CD14-positive monocyte (primary cell): ENCODE data around the gene SPG7. TPM values are rescaled to one million over a fixed set of nuclear protein-coding genes. Genes with fewer than 3 reads are reported as not detected.

Experiments
- DNase-seq, 3 donors: peaks; one replicate each; pipeline ENCODE4 v3.0.0-alpha.2; 2011 to 2022
- H2AFZ ChIP-seq: 2 replicates; pipeline ENCODE4 v1.6.0; 2012; ENCODE audit warnings: mild to moderate bottlenecking, low read depth, low read length, inconsistent platforms; ENCODE audit not compliant: insufficient read depth, poor library complexity, severe bottlenecking
- H3K27ac ChIP-seq, 2 donors: 1 replicate in 1 of 2; 2 replicates in 1 of 2; pipeline ENCODE4 v1.5.1; 2012 to 2013; ENCODE audit warnings: low read length in 2 of 2, control low read depth in 1 of 2, inconsistent platforms in 1 of 2, low read depth in 1 of 2, mild to moderate bottlenecking in 1 of 2
- H3K27me3 ChIP-seq, 2 donors: one replicate each; pipeline versions ENCODE4 v1.6.0 to v1.6.1; 2011 to 2013; ENCODE audit warnings: low read length in 2 of 2; ENCODE audit not compliant: control insufficient read depth in 2 of 2, insufficient read depth in 2 of 2
- H3K36me3 ChIP-seq, 2 donors: replicated peaks in 1 of 2; 1 replicate in 1 of 2; 2 replicates in 1 of 2; pipeline versions ENCODE4 v1.5.1 to v1.6.1; 2012 to 2013; ENCODE audit warnings: low read length in 2 of 2, control low read depth in 1 of 2, inconsistent platforms in 1 of 2, mild to moderate bottlenecking in 1 of 2; ENCODE audit not compliant: insufficient read depth in 2 of 2, control insufficient read depth in 1 of 2
- H3K4me1 ChIP-seq, 2 donors: 1 replicate in 1 of 2; 2 replicates in 1 of 2; pipeline versions ENCODE4 v1.5.1 to v1.6.1; 2012 to 2013; ENCODE audit warnings: low read length in 2 of 2, control low read depth in 1 of 2, inconsistent platforms in 1 of 2, mild to moderate bottlenecking in 1 of 2, moderate library complexity in 1 of 2; ENCODE audit not compliant: insufficient read depth in 2 of 2, control insufficient read depth in 1 of 2
- H3K4me2 ChIP-seq: replicated peaks from 2 replicates; pipeline ENCODE3; 2012; ENCODE audit warnings: low read length, moderate library complexity, mild to moderate bottlenecking; ENCODE audit not compliant: poor library complexity, severe bottlenecking; ENCODE audit errors: extremely low read depth
- H3K4me3 ChIP-seq, 3 experiments: fragments of 200-600 bp in 1 of 3; sonication (generic) in 1 of 3; replicated peaks in 1 of 3; 1 replicate in 2 of 3; 2 replicates in 1 of 3; pipeline ENCODE4 v1.5.1; 2011 to 2013; ENCODE audit warnings: low read length in 3 of 3, mild to moderate bottlenecking in 3 of 3, control low read depth in 2 of 3, low read depth in 2 of 3, inconsistent platforms in 1 of 3, moderate library complexity in 1 of 3
- H3K79me2 ChIP-seq: 2 replicates; pipeline ENCODE4 v1.6.0; 2012; ENCODE audit warnings: mild to moderate bottlenecking, control low read depth, inconsistent platforms, low read length, moderate library complexity; ENCODE audit not compliant: insufficient read depth
- H3K9ac ChIP-seq: 2 replicates; pipeline ENCODE4 v1.6.0; 2017; ENCODE audit warnings: low read length, mild to moderate bottlenecking; ENCODE audit not compliant: insufficient read depth, poor library complexity, severe bottlenecking
- H3K9me3 ChIP-seq, 2 donors: replicated peaks in 1 of 2; 1 replicate in 1 of 2; 2 replicates in 1 of 2; pipeline versions ENCODE4 v1.5.1 to v1.6.1; 2012 to 2013; ENCODE audit warnings: low read length in 2 of 2, control low read depth in 1 of 2; ENCODE audit not compliant: control insufficient read depth in 1 of 2, insufficient read depth in 1 of 2
- H4K20me1 ChIP-seq: 2 replicates; pipeline ENCODE4 v1.6.0; 2012; ENCODE audit warnings: mild to moderate bottlenecking, low read length, control low read depth, moderate library complexity; ENCODE audit not compliant: insufficient read depth
- H3K27ac Mint-ChIP-seq, 7 donors: one replicate each; pipeline ENCODE4 v1.8.0; 2020; ENCODE audit warnings: mild to moderate bottlenecking in 7 of 7, mixed read lengths in 7 of 7, moderate library complexity in 6 of 7, inconsistent platforms in 2 of 7
- H3K27me3 Mint-ChIP-seq, 3 donors: one replicate each; pipeline ENCODE4 v1.8.0; 2021 to 2022; ENCODE audit warnings: low read depth in 3 of 3, mild to moderate bottlenecking in 3 of 3, mixed read lengths in 3 of 3, moderate library complexity in 3 of 3, inconsistent platforms in 1 of 3
- H3K36me3 Mint-ChIP-seq, 2 donors: one replicate each; pipeline ENCODE4 v1.8.0; 2020; ENCODE audit warnings: mixed read lengths in 2 of 2, inconsistent platforms in 1 of 2, mild to moderate bottlenecking in 1 of 2
- H3K4me1 Mint-ChIP-seq: one replicate; pipeline ENCODE4 v1.8.0; 2020; ENCODE audit warnings: mild to moderate bottlenecking, mixed read lengths
- H3K4me3 Mint-ChIP-seq, 2 donors: one replicate each; pipeline ENCODE4 v1.8.0; 2020; ENCODE audit warnings: mild to moderate bottlenecking in 2 of 2, mixed read lengths in 2 of 2, moderate library complexity in 1 of 2
- H3K9me3 Mint-ChIP-seq, 7 donors: one replicate each; pipeline ENCODE4 v1.8.0; 2020 to 2022; ENCODE audit warnings: mixed read lengths in 7 of 7, mild to moderate bottlenecking in 6 of 7, moderate library complexity in 6 of 7, inconsistent platforms in 2 of 7
- CTCF ChIP-seq: fragments of 200-600 bp; IDR thresholded peaks from one replicate; pipeline ENCODE4 v1.8.0; 2022; ENCODE audit warnings: antibody characterized with exemption, mild to moderate bottlenecking
- WGBS: methylation state at CpG from one replicate; pipeline ENCODE4 v1.1.5; 2013; ENCODE audit warnings: missing lambda C conversion rate; ENCODE audit not compliant: insufficient coverage; 5-methylcytosine and 5-hydroxymethylcytosine counted together
- intact Hi-C, 2 donors: fragments of 100-400 bp; cut with micrococcal nuclease; formaldehyde crosslinking; loops; one replicate each; pipeline versions ENCODE4 v1.15.0 to v1.15.1; 2023
- polyA plus RNA-seq, 3 donors: library from polyadenylated mRNA; depleted of rRNA in 1 of 3; unstranded in 2 of 3; stranded (reverse) in 1 of 3; fragments of 300-500 nt in 2 of 3; fragments of >200 nt in 1 of 3; fragmentation: Illumina TruSeq in 2 of 3; gene quantifications; 1 replicate in 2 of 3; 2 replicates in 1 of 3; pipeline ENCODE4 v1.2.3, GENCODE V29; 2012 to 2021

Gene SPG7
- polyA plus RNA-seq, 3 donors: 30.3 to 120 (median 34.4) TPM

- Histone ChIP-seq H3K4me2 (no peak overlapping the region), H4K20me1 (no peaks in the 10 kb centered on the region), H3K27me3 (peaks cover 15 to 41% of the 10 kb centered on the region in 2 donors), H3K79me2 (no peaks in the 10 kb centered on the region), H2AFZ (no peak overlapping the region), H3K9ac (no peak overlapping the region), H3K36me3 (no peaks in the 10 kb centered on the region), H3K9me3 (no peaks in the 10 kb centered on the region), H3K4me3 (no peak overlapping the region), H3K4me1 (peaks cover 10 to 20% of the 10 kb centered on the region in 2 donors), H3K27ac (no peak overlapping the region)
- intact Hi-C loops: loop anchor here in 1 of 2 donors (10.0 kb wide), 1 partner anchor 72 kb away; no protein-coding TSS in a partner anchor
- no peak for DNase-seq
- Mint-ChIP-seq H3K36me3 (peaks cover 1 to 2% of the 10 kb centered on the region in 2 donors), H3K4me1 (peaks cover 12% of the 10 kb centered on the region), H3K27me3 (peaks cover 40 to 57% (median 41%) of the 10 kb centered on the region in 3 donors), H3K4me3 (no peak overlapping the region), H3K27ac (no peak overlapping the region), H3K9me3 (peaks cover 0 to 3% (median 0%) of the 10 kb centered on the region in 7 donors)
- 63% methylated on average over 14 of the region's 19 CpGs for WGBS
- TF ChIP-seq CTCF: no peak
Observed at GRCh38 chr16:89572485-89573205, 64.4 kb downstream of the SPG7 start.

GRCh38 chr16:89573826-89574680 is 65.8 kb downstream of the SPG7 start:
- intact Hi-C loops: loop anchor here in 1 of 2 donors (10.0 kb wide), 1 partner anchor 71 kb away; no protein-coding TSS in a partner anchor
- Histone ChIP-seq H3K9me3 (no peaks in the 10 kb centered on the region), H3K27me3 (peaks cover 15 to 41% of the 10 kb centered on the region in 2 donors), H3K4me3 (peak overlapping the region in 1 of 3 experiments; percentile 61), H3K4me2 (peak overlapping the region; percentile 70), H3K79me2 (no peaks in the 10 kb centered on the region), H4K20me1 (no peaks in the 10 kb centered on the region), H3K9ac (peak overlapping the region; percentile 38), H3K4me1 (peaks cover 10 to 20% of the 10 kb centered on the region in 2 donors), H3K36me3 (no peaks in the 10 kb centered on the region), H3K27ac (no peak overlapping the region), H2AFZ (peak overlapping the region; percentile 53)
- Mint-ChIP-seq H3K27ac (no peak overlapping the region), H3K9me3 (peaks cover 0 to 4% (median 3%) of the 10 kb centered on the region in 7 donors), H3K4me3 (peak overlapping the region in 1 of 2 donors; percentile 57), H3K4me1 (peaks cover 12% of the 10 kb centered on the region), H3K36me3 (no peaks in the 10 kb centered on the region), H3K27me3 (peaks cover 39 to 62% (median 44%) of the 10 kb centered on the region in 3 donors)
- no peak for TF ChIP-seq CTCF
- WGBS: 88% methylated on average over 31 of the region's 31 CpGs
- DNase-seq: no peak
